HepG2 (cell line): ENCODE data around the gene IGFBP5. TPM values are rescaled to one million over a fixed set of nuclear protein-coding genes. Genes with fewer than 3 reads are reported as not detected.

Source experiments
- CREBL2 ChIP-seq: sonication (generic); formaldehyde crosslinking; IDR thresholded peaks from 2 replicates; pipeline ENCODE4 v1.8.1; 2023; ENCODE audit warnings: missing genetic modification reagents, mild to moderate bottlenecking, borderline replicate concordance
- NBN ChIP-seq: fragments of 450-650 bp; conservative IDR thresholded peaks from 2 replicates; pipeline ENCODE4 v1.6.1; 2017
- NRL ChIP-seq: sonication (generic); formaldehyde crosslinking; IDR thresholded peaks from 2 replicates; pipeline ENCODE4 v1.5.0; 2020; ENCODE audit warnings: missing genetic modification reagents, mild to moderate bottlenecking, moderate library complexity, borderline replicate concordance
- PCBP2 ChIP-seq: fragments of 200-400 bp; formaldehyde crosslinking; optimal IDR thresholded peaks from 2 replicates; pipeline ENCODE3; 2018; ENCODE audit warnings: low read length, low read depth; ENCODE audit not compliant: poor library complexity, severe bottlenecking
- SRSF4 ChIP-seq: fragments of 200-400 bp; formaldehyde crosslinking; IDR thresholded peaks from one replicate; pipeline ENCODE4 v1.6.1; 2018; ENCODE audit warnings: mild to moderate bottlenecking, low read depth, low read length, moderate library complexity; ENCODE audit not compliant: poor library complexity, severe bottlenecking
- TSC22D2 ChIP-seq: sonication (generic); formaldehyde crosslinking; IDR thresholded peaks from 2 replicates; pipeline ENCODE4 v1.5.1; 2020; ENCODE audit warnings: missing genetic modification reagents, mild to moderate bottlenecking, borderline replicate concordance
- ZNF276 ChIP-seq: sonication (generic); formaldehyde crosslinking; IDR thresholded peaks from 2 replicates; pipeline ENCODE4 v1.4.0; 2020; ENCODE audit warnings: mild to moderate bottlenecking, low read depth, missing genetic modification reagents
- ZNF318 ChIP-seq: sonication (generic); formaldehyde crosslinking; IDR thresholded peaks from 2 replicates; pipeline ENCODE4 v1.4.0; 2020; ENCODE audit warnings: mild to moderate bottlenecking, missing genetic modification reagents
- ZNF484 ChIP-seq: sonication (generic); formaldehyde crosslinking; IDR thresholded peaks from 2 replicates; pipeline ENCODE4 v1.5.1; 2020; ENCODE audit warnings: mild to moderate bottlenecking, low read depth, missing genetic modification reagents, borderline replicate concordance
- ZNF549 ChIP-seq: sonication (generic); formaldehyde crosslinking; IDR thresholded peaks from 2 replicates; pipeline ENCODE4 v1.5.0; 2020; ENCODE audit warnings: missing genetic modification reagents
- ZNF710 ChIP-seq: sonication (generic); formaldehyde crosslinking; IDR thresholded peaks from 2 replicates; pipeline ENCODE4 v1.5.0; 2020; ENCODE audit warnings: mild to moderate bottlenecking, missing genetic modification reagents, borderline replicate concordance
- ZNF800 ChIP-seq: sonication (generic); formaldehyde crosslinking; IDR thresholded peaks from 2 replicates; pipeline ENCODE4 v1.4.0; 2020; ENCODE audit warnings: missing genetic modification reagents
- ZNF878 ChIP-seq: sonication (generic); formaldehyde crosslinking; IDR thresholded peaks from 2 replicates; pipeline ENCODE4 v1.8.1; 2023; ENCODE audit warnings: mild to moderate bottlenecking, missing genetic modification reagents, moderate library complexity
- polyA plus RNA-seq, 8 experiments: library from polyadenylated mRNA; depleted of rRNA in 3 of 8; stranded (reverse) in 7 of 8; unstranded in 1 of 8; fragments of >200 nt; fragmentation: Illumina TruSeq in 4 of 8; extraction: Trizol in 4 of 8; gene quantifications; 2 replicates each; pipeline versions ENCODE4 v1.2.1 to v1.2.3, GENCODE V29; 2011 to 2016; ENCODE audit warnings: low read depth in 4 of 8, missing spikeins in 1 of 8, mixed read lengths in 1 of 8; ENCODE audit not compliant: insufficient read depth in 1 of 8
- total RNA-seq, 5 experiments: library from RNA; depleted of rRNA; stranded (reverse); fragments of >200 nt; fragmentation: Illumina TruSeq; extraction: Trizol; gene quantifications; 2 replicates each; pipeline ENCODE4 v1.2.3, GENCODE V29; 2016; ENCODE audit warnings: low read depth in 1 of 5

The IGFBP5 gene
- total and polyA plus RNA-seq, 2 of the 13 experiments (the other 11 are each of a cell fraction or from before 2014, with no cell fraction given), result 0.15 TPM; not detected in 1

- TF ChIP-seq ZNF800 (CRISPR knock-in tag) (no peak), SRSF4 (no peak), PCBP2 (no peak), NBN (no peak), TSC22D2 (CRISPR knock-in tag) (no peak), ZNF710 (CRISPR knock-in tag) (no peak), ZNF484 (CRISPR knock-in tag) (no peak), ZNF318 (CRISPR knock-in tag) (no peak), ZNF549 (no peak), ZNF276 (CRISPR knock-in tag) (no peak), CREBL2 (no peak), ZNF878 (CRISPR knock-in tag) (no peak), NRL (no peak)
Observed at GRCh38 chr2:216650626-216651257, 44.6 kb downstream of the IGFBP5 start (continued).
